Transverse colon (tissue), 4 donors: Measurements from ENCODE around the gene CASP5. TPM values are rescaled to one million over a fixed set of nuclear protein-coding genes. Genes with fewer than 3 reads are reported as not detected.
"Not testable (repeated sequence)": the region's sequence is repeated elsewhere in the genome, so short reads cannot be mapped to it uniquely, and the experiment has no call there.

Source experiments
- DNase-seq: peaks from one replicate; pipeline ENCODE4 v3.0.0-alpha.2; 2019
- H3K27ac ChIP-seq, 4 donors: fragments of 200-600 bp; sonication (generic); 2 replicates each; pipeline ENCODE4 v1.5.1; 2016 to 2018; ENCODE audit warnings: inconsistent platforms in 4 of 4
- H3K27me3 ChIP-seq: fragments of 200-600 bp; sonication (generic); 2 replicates; pipeline ENCODE4 v1.5.1; 2017; ENCODE audit warnings: inconsistent platforms
- H3K36me3 ChIP-seq, 4 donors: fragments of 200-600 bp; sonication (generic); 2 replicates each; pipeline ENCODE4 v1.5.1; 2017 to 2019; ENCODE audit warnings: inconsistent platforms in 4 of 4
- H3K4me1 ChIP-seq, 4 donors: fragments of 200-600 bp; sonication (generic); 2 replicates each; pipeline ENCODE4 v1.5.1; 2017 to 2020; ENCODE audit warnings: inconsistent platforms in 4 of 4
- H3K4me3 ChIP-seq, 4 donors: fragments of 200-600 bp; sonication (generic); 1 replicate in 1 of 4; 2 replicates in 3 of 4; pipeline versions ENCODE4 v1.5.1 to v1.6.1; 2017 to 2019; ENCODE audit warnings: inconsistent platforms in 4 of 4
- H3K9me3 ChIP-seq, 2 donors: fragments of 200-600 bp; sonication (generic); 2 replicates each; pipeline ENCODE4 v1.5.1; 2017 to 2019; ENCODE audit warnings: inconsistent platforms in 2 of 2
- EP300 ChIP-seq: sonication (generic); formaldehyde crosslinking; IDR thresholded peaks from one replicate; pipeline ENCODE4 v1.6.1; 2017; ENCODE audit warnings: antibody characterized with exemption, low read depth
- POLR2A ChIP-seq: fragments of 450-650 bp; IDR thresholded peaks from one replicate; pipeline ENCODE4 v1.6.1; 2016; ENCODE audit warnings: antibody characterized with exemption, mild to moderate bottlenecking, moderate library complexity
- POLR2AphosphoS5 ChIP-seq, 3 donors: sonication (generic); formaldehyde crosslinking; IDR thresholded peaks; one replicate each; pipeline ENCODE4 v1.6.1; 2016; ENCODE audit warnings: antibody characterized with exemption in 3 of 3
- WGBS, 2 donors: methylation state at CpG; one replicate each; pipeline ENCODE4 v1.1.5; 2018; ENCODE audit warnings: low coverage in 1 of 2; 5-methylcytosine and 5-hydroxymethylcytosine counted together
- in situ Hi-C, 4 donors: fragments of 200-750 bp; cut with MboI; loops; one replicate each; pipeline versions ENCODE4 v1.15.0 to v1.15.1; 2017; ENCODE audit warnings: low sequenced_read_pairs in 3 of 4, low pct_ligation_motif_present in 1 of 4, low pct_unique_long_range_greater_than_20kb in 1 of 4
- intact Hi-C: fragments of 100-400 bp; cut with DNase I; formaldehyde crosslinking; loops from one replicate; pipeline ENCODE4 v1.15.1; 2023; ENCODE audit warnings: low total_unique reads
- total RNA-seq, 4 donors: library from RNA; depleted of rRNA; stranded (reverse); fragments of >200 nt; gene quantifications; one replicate each; pipeline ENCODE4 v1.1.0, GENCODE V29; 2016
- TF ChIP-seq, protein P1 (sequence below), 5 experiments: fragments of 200-600 bp in 3 of 5; fragments of 450-650 bp in 2 of 5; sonication (generic) in 3 of 5; IDR thresholded peaks; 1 replicate in 2 of 5; 2 replicates in 3 of 5; pipeline ENCODE4 v1.5.1; 2016 to 2017; ENCODE audit warnings: antibody characterized with exemption in 5 of 5, inconsistent platforms in 3 of 5, mild to moderate bottlenecking in 2 of 5, moderate library complexity in 1 of 5

Gene CASP5
- total RNA-seq, 4 donors from 2014 or later, result 27.2 to 63.1 (median 38.0) TPM

DNA sequence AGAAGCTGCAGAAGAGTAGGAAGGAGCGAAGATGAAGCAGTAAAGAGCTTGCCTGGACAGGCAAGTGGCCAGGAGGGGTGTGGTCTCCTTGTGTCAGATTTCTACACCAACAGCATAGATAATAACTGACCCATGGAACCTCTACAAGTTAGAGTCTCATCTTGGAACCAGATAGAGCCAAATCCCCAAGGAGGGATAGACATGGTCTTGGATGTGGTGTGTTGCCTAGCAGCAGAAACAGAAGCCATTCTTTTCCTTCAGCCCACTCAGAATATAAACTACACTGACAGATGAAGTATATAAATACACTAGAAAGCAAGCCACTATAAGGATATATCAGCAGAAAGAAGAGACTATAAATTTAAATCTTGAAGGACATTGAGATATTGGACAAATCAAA, 26.5 kb upstream of the CASP5 start:
- no peaks in the 10 kb centered on the region for H3K36me3 ChIP-seq
- H3K27ac ChIP-seq, result no peak overlapping the region
- no peaks in the 10 kb centered on the region for H3K27me3 ChIP-seq
- WGBS, 2 donors, result 92 to 100% methylated on average over 1 of the region's 1 CpG
- H3K4me3 ChIP-seq, result no peak overlapping the region
- no peaks in the 10 kb centered on the region for H3K9me3 ChIP-seq
- in situ Hi-C loops (no loop called here), intact Hi-C loops (no loop called here)
- TF ChIP-seq EP300 (no peak), POLR2AphosphoS5 (IDR thresholded peaks at IDR 0.05) (no peak)
- peaks cover 0 to 24% (median 8%) of the 10 kb centered on the region in 4 donors for H3K4me1 ChIP-seq
- DNase-seq, result no peak

DNA sequence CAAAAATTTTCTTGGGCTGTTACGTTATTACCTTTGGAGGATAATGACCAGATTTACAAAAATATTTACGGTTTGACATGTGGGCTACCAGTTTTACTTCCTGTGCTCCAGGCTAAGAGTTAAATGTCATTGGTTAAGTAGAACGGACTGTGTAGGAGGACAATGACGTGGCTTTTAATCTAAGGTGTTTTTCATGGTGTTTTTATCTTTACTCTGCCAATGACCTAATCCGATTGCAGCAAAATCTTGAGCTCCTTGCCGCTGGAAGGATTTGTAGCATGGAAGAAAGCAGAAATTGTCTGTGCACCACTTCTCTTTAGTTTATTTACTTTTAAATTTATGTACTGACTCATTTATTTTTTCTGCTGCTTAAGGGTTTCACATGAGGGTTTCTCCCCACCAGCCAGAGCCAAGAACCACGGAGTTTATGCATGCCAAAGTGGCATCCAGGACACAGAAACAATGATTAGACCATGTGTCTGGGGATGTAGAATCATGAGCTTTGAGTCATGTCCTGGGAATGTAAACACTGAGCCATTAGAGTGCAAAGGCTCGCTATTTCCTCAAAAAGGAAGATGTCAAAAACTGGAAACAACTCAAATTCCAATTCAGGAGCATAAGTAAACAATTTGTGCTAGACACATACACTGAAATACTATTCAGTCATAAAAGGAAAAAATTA, 24.1 kb upstream of the CASP5 start:
- WGBS, 2 donors, result 44 to 51% methylated on average over 8 of the region's 8 CpGs
- intact Hi-C loops (no loop called here), in situ Hi-C loops (no loop called here)
- H3K36me3 ChIP-seq, result no peaks in the 10 kb centered on the region
- peaks cover 8 to 48% (median 21%) of the 10 kb centered on the region in 4 donors for H3K4me1 ChIP-seq
- H3K9me3 ChIP-seq, result no peaks in the 10 kb centered on the region
- peak overlapping the region; percentile 38 to 84 (median 76) for H3K27ac ChIP-seq
- no peaks in the 10 kb centered on the region for H3K27me3 ChIP-seq
- DNase-seq, result peak; percentile 35
- no peak for TF ChIP-seq POLR2A
- TF ChIP-seq POLR2AphosphoS5 (IDR thresholded peaks at IDR 0.05), result peak; percentile 53 to 87 (median 76)
- no peak overlapping the region for H3K4me3 ChIP-seq

DNA sequence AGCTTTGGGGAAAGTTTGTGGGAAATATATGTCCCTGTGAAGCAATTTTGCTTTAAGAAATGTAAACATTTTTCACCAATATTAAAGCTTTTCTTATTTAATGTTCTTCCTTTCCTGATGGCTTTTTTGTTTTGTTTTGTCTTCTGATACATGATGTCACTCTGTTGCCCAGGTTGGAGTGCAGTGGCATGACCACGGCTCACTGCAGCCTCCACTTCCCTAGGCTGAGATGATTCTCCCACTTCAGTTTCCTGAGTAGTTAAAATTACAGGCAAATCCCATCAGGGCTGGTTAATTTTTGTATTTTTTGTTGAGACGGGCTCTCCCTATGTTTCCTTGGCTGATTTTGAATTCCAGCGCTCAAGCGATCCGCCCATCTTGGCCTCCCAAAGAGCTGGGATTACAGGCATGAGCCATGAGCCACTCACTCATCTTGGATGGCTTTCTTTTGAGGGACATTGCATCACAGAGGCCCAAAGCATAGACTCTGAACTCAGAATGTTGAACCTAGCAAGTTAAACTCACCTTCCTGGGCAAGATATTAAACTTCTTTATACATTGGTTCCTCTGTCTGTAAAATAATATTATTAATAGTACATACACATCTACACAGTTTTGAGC, 22.8 kb upstream of the CASP5 start:
- peaks cover 0 to 4% (median 0%) of the 10 kb centered on the region in 4 donors for H3K36me3 ChIP-seq
- no peaks in the 10 kb centered on the region for H3K9me3 ChIP-seq
- in situ Hi-C loops (no loop called here), intact Hi-C loops (no loop called here)
- H3K27ac ChIP-seq, result peak overlapping the region; percentile 70 to 84 (median 83)
- no peaks in the 10 kb centered on the region for H3K27me3 ChIP-seq
- peak overlapping the region in 3 of 4 donors; percentile 29 to 56 (median 37) for H3K4me3 ChIP-seq
- DNase-seq, result no peak
- H3K4me1 ChIP-seq, result peaks cover 8 to 51% (median 21%) of the 10 kb centered on the region in 4 donors
- 80% methylated on average over 5 of the region's 5 CpGs; no CpG with 5 or more reads in 1 of the 2 donors for WGBS, 2 donors
- TF ChIP-seq POLR2AphosphoS5 (IDR thresholded peaks at IDR 0.05) (no peak), POLR2A (no peak), EP300 (no peak)
- TF ChIP-seq, protein P1, sequence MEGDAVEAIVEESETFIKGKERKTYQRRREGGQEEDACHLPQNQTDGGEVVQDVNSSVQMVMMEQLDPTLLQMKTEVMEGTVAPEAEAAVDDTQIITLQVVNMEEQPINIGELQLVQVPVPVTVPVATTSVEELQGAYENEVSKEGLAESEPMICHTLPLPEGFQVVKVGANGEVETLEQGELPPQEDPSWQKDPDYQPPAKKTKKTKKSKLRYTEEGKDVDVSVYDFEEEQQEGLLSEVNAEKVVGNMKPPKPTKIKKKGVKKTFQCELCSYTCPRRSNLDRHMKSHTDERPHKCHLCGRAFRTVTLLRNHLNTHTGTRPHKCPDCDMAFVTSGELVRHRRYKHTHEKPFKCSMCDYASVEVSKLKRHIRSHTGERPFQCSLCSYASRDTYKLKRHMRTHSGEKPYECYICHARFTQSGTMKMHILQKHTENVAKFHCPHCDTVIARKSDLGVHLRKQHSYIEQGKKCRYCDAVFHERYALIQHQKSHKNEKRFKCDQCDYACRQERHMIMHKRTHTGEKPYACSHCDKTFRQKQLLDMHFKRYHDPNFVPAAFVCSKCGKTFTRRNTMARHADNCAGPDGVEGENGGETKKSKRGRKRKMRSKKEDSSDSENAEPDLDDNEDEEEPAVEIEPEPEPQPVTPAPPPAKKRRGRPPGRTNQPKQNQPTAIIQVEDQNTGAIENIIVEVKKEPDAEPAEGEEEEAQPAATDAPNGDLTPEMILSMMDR (IDR thresholded peaks at IDR 0.05), result no peak

DNA sequence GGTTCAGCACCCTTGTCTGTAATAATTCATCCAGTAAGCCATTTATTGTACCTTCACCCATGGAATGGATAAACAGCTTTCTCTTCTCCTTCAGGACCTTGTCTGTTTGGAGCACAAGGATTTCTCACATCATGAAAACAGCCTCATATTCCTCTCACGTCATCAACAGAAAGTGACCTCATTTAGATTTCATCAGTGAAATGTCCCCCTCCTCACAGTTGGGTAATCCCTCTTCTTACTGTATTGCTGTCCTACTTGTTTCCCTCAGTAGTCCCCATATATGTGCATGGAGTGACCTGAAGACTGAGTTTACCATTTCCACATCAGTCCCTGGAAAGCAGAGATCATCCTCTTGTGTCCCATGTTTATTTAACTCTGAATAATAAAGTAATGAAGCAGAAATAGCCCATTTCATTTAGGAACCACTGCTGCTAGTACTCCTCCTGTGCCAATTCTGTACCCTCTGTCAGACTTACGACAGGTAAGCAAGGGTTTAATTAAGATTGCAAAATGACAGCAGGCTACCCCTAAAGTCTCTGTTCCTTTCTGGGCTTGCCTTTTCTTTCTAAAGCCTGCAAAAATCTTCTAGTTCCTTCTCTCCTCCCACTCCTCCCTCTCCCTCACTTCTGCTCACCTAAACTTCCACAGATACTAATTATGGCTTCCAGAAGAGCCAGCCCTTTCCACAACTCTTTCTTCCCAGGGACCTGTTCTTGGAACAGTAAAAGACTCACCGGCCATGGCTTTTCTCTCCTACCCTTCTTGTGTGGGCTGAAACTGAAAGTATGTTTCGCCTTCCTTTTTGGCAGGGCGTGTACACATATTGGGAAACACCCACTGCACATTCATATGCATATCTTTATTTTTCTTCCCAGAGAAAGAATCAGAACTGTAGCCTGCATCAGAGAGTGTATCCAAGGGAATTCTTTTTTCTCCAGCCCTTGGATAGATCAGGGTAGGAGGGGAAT, 21.9 kb upstream of the CASP5 start, which contains the start of gene CARD16:
Gene CARD16, minus strand, starts transcription at position 779 of the 968 bp plus-strand sequence. Its CDS starts 38 bp downstream, at position 741.
- intact Hi-C loops, in situ Hi-C loops, H3K27me3 ChIP-seq, H3K36me3 ChIP-seq, H3K9me3 ChIP-seq: not testable (repeated sequence)
- Histone ChIP-seq H3K4me3 (peak within 1 kb of the TSS; percentile 10 to 56 (median 33)), H3K4me1 (peaks cover 8 to 51% (median 21%) of the 10 kb centered on the region in 4 donors), H3K27ac (peak within 1 kb of the TSS; percentile 70 to 84 (median 83))
- 14 to 18% methylated on average over 4 to 5 of the region's 5 CpGs for WGBS, 2 donors
- DNase-seq, result peak; percentile 62
- TF ChIP-seq POLR2A, result peak; percentile 33
- TF ChIP-seq POLR2AphosphoS5 (IDR thresholded peaks at IDR 0.05), result peak; percentile 46 to 58 (median 52)

DNA sequence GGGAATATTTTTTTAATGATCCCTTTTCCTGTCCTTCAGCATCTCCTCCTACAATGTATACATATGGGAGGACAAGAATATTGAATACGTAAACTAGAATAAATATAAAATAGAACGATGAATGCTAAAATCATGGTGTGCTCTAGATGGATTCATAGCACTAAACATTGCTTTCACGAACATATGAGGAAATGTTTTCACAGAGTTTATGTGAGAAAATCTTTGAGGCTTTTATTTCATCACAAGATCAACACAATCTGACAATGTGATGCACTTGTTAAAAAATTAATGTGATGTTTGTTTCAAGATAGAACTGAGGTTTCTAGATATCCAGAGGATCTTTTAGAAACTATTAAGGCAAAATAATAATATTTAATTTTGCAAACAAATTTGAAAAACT, 19.2 kb upstream of the CASP5 start:
- peaks cover 8 to 49% (median 19%) of the 10 kb centered on the region in 4 donors for H3K4me1 ChIP-seq
- H3K27ac ChIP-seq, result no peak overlapping the region
- no peaks in the 10 kb centered on the region for H3K27me3 ChIP-seq
- peak overlapping the region in 1 of 4 donors; percentile 12 for H3K4me3 ChIP-seq
- H3K9me3 ChIP-seq, result no peaks in the 10 kb centered on the region
- intact Hi-C loops (no loop called here), in situ Hi-C loops (no loop called here)
- 26 to 75% methylated on average over 3 of the region's 3 CpGs for WGBS, 2 donors
- H3K36me3 ChIP-seq, result peaks cover 0 to 8% (median 3%) of the 10 kb centered on the region in 4 donors
- DNase-seq, result no peak
- no peak for TF ChIP-seq EP300
- no peak for TF ChIP-seq POLR2A
- TF ChIP-seq, protein P1 (IDR thresholded peaks at IDR 0.05), result no peak
- TF ChIP-seq POLR2AphosphoS5 (IDR thresholded peaks at IDR 0.05), result no peak
